ENCODE measurements around the gene PHC1.

PHC1 gene

GRCh38 chr12:8950221-8950527 lies 35.9 kb downstream of the PHC1 start:
- DNase-seq (ENCODE audit: low read depth), result no peak

- no peak for DNase-seq (ENCODE audit: low read depth)
These were observed 36.6 kb downstream of the PHC1 start for GRCh38 chr12:8950702-8951478.

GRCh38 chr12:8951744-8952143 lies 37.4 kb downstream of the PHC1 start:
- no peak for DNase-seq (ENCODE audit: low read depth)

- DNase-seq (ENCODE audit: low read depth), result no peak
These were observed 39.6 kb downstream of the PHC1 start for GRCh38 chr12:8953773-8954402.

- DNase-seq (ENCODE audit: low read depth), result no peak
These were observed 41.8 kb downstream of the PHC1 start for GRCh38 chr12:8956073-8956472.

GRCh38 chr12:8956772-8957171 lies 42.5 kb downstream of the PHC1 start:
- no peak for DNase-seq (ENCODE audit: low read depth)

- DNase-seq (ENCODE audit: low read depth), result no peak
These were observed 43.3 kb downstream of the PHC1 start for GRCh38 chr12:8957561-8957960.

GRCh38 chr12:8958066-8958465 lies 43.8 kb downstream of the PHC1 start:
- no peak for DNase-seq (ENCODE audit: low read depth)

- no peak for DNase-seq (ENCODE audit: low read depth)
These were observed 45.9 kb downstream of the PHC1 start for GRCh38 chr12:8960176-8960575.

- DNase-seq (ENCODE audit: low read depth), result no peak
These were observed 54.5 kb downstream of the PHC1 start for GRCh38 chr12:8968761-8969160.

GRCh38 chr12:8969861-8970411 lies 55.6 kb downstream of the PHC1 start:
- DNase-seq (ENCODE audit: low read depth), result no peak

GRCh38 chr12:8970432-8970831 lies 56.1 kb downstream of the PHC1 start:
- DNase-seq (ENCODE audit: low read depth), result no peak

- no peak for DNase-seq (ENCODE audit: low read depth)
These were observed 65.8 kb downstream of the PHC1 start for GRCh38 chr12:8980137-8980536.

- no peak for DNase-seq (ENCODE audit: low read depth)
These were observed 71.0 kb downstream of the PHC1 start for GRCh38 chr12:8985213-8985754.

- no peak for DNase-seq (ENCODE audit: low read depth)
These were observed 72.9 kb downstream of the PHC1 start for GRCh38 chr12:8987163-8987562.

GRCh38 chr12:8987685-8988084 lies 73.4 kb downstream of the PHC1 start:
- no peak for DNase-seq (ENCODE audit: low read depth)

GRCh38 chr12:8989413-8989812 lies 75.1 kb downstream of the PHC1 start, which contains the start of gene KLRG1:
TSS of gene KLRG1 (plus strand) at chr12:8989546. CDS start at chr12:8989636, 90 bp downstream.
- DNase-seq (ENCODE audit: low read depth), result no peak
